K562 (cell line): ENCODE data around the gene DAPL1.
"Not testable (repeated sequence)": the region's sequence is repeated elsewhere in the genome, so short reads cannot be mapped to it uniquely, and the experiment has no call there.

Source experiments
- ATF2 ChIP-seq: sonication (generic); formaldehyde crosslinking; IDR thresholded peaks from 2 replicates; pipeline ENCODE4 v1.8.1; 2022; ENCODE audit warnings: missing genetic modification reagents
- ELK1 ChIP-seq: sonication (generic); formaldehyde crosslinking; IDR thresholded peaks from 2 replicates; pipeline ENCODE4 v1.8.1; 2022; ENCODE audit warnings: missing genetic modification reagents
- GABPA ChIP-seq: fragments of 200-800 bp; sonication (Bioruptor generic); conservative IDR thresholded peaks from 2 replicates; pipeline ENCODE4 v1.6.1; 2016; ENCODE audit warnings: low read depth, missing genetic modification characterization, missing compliant biosample characterization
- HMG20B ChIP-seq: fragments of 250-450 bp; sonication (Bioruptor Pico); IDR thresholded peaks from 2 replicates; pipeline ENCODE4 v1.5.0; 2021; ENCODE audit warnings: mild to moderate bottlenecking
- HNRNPUL1 ChIP-seq: fragments of 200-400 bp; formaldehyde crosslinking; IDR thresholded peaks from 2 replicates; pipeline ENCODE4 v1.6.1; 2017; ENCODE audit warnings: low read length
- JUNB ChIP-seq: fragments of 450-650 bp; formaldehyde crosslinking; conservative IDR thresholded peaks from 2 replicates; pipeline ENCODE4 v1.4.0; 2020; ENCODE audit warnings: mild to moderate bottlenecking
- SP1 ChIP-seq: sonication (generic); formaldehyde crosslinking; IDR thresholded peaks from 2 replicates; pipeline ENCODE4 v1.8.1; 2022; ENCODE audit warnings: mild to moderate bottlenecking, missing genetic modification reagents
- SRF ChIP-seq, 2 experiments: fragments of 250-450, 450-650 bp in 1 of 2; sonication (Bioruptor Pico) in 1 of 2; sonication (generic) in 1 of 2; formaldehyde crosslinking; IDR thresholded peaks; 2 replicates each; pipeline versions ENCODE4 v1.5.0 to v1.5.1; 2020 to 2022; ENCODE audit warnings: mild to moderate bottlenecking in 1 of 2, missing genetic modification reagents in 1 of 2
- TF ChIP-seq, protein P1 (sequence below), 3 experiments: IDR thresholded peaks in 2 of 3; conservative IDR thresholded peaks in 1 of 3; 2 replicates each; pipeline ENCODE4 v1.5.1; 2011 to 2012; ENCODE audit warnings: low read length in 3 of 3, mild to moderate bottlenecking in 3 of 3, control low read depth in 2 of 3, improper control_type of control experiment in 1 of 3, inconsistent platforms in 1 of 3, low read depth in 1 of 3, mixed read lengths in 1 of 3, moderate library complexity in 1 of 3; ENCODE audit not compliant: insufficient read depth in 2 of 3

GRCh38 chr2:158865469-158865868, 70.4 kb downstream of the DAPL1 start:
- TF ChIP-seq SRF (CRISPR knock-in tag; IDR thresholded peaks at IDR 0.05); JUNB (CRISPR knock-in tag); ATF2 (CRISPR knock-in tag); SP1 (CRISPR knock-in tag); ELK1 (CRISPR knock-in tag); HNRNPUL1; HMG20B (CRISPR knock-in tag); GABPA (tag): not testable (repeated sequence)
- TF ChIP-seq, protein P1, sequence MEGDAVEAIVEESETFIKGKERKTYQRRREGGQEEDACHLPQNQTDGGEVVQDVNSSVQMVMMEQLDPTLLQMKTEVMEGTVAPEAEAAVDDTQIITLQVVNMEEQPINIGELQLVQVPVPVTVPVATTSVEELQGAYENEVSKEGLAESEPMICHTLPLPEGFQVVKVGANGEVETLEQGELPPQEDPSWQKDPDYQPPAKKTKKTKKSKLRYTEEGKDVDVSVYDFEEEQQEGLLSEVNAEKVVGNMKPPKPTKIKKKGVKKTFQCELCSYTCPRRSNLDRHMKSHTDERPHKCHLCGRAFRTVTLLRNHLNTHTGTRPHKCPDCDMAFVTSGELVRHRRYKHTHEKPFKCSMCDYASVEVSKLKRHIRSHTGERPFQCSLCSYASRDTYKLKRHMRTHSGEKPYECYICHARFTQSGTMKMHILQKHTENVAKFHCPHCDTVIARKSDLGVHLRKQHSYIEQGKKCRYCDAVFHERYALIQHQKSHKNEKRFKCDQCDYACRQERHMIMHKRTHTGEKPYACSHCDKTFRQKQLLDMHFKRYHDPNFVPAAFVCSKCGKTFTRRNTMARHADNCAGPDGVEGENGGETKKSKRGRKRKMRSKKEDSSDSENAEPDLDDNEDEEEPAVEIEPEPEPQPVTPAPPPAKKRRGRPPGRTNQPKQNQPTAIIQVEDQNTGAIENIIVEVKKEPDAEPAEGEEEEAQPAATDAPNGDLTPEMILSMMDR (IDR thresholded peaks at IDR 0.05 in 2 of 3, conservative IDR thresholded peaks at IDR 0.05 in 1 of 3; ENCODE audit: insufficient read depth in 2 of 3, low read depth in 1 of 3, low read length in 3 of 3), result not testable (repeated sequence)
